OCI-LY7 (cell line): Measurements from ENCODE around the gene WDR5. TPM values are rescaled to one million over a fixed set of nuclear protein-coding genes. Genes with fewer than 3 reads are reported as not detected.

Experiments used
- Bru-seq: library from RNA; stranded (reverse); fragments of 400-500 nt; gene quantifications from one replicate; lab custom pipeline; 2021; lab: Mats Ljungman, UMichigan
- BruChase-seq, 2 experiments: library from RNA; stranded (reverse); fragments of 400-500 nt; gene quantifications; one replicate each; lab custom pipeline; 2021; lab: Mats Ljungman, UMichigan
- BruUV-seq: library from RNA; stranded (reverse); fragments of 400-500 nt; replicated peaks from 2 replicates; lab custom pipeline; 2021; lab: Mats Ljungman, UMichigan
- CTCF ChIA-PET: fragments of 300-600 bp; sonication (Branson Sonifier 250); formaldehyde crosslinking; loops from one replicate; lab custom pipeline; 2022; ENCODE audit warnings: antibody characterized with exemption; ENCODE audit not compliant: unreplicated experiment; lab: Charles Lee
- POLR2A ChIA-PET: fragments of 300-600 bp; sonication (Branson Sonifier 250); formaldehyde crosslinking; loops from one replicate; lab custom pipeline; 2022; ENCODE audit warnings: antibody characterized with exemption; lab: Charles Lee
- DNase-seq: peaks from one replicate; pipeline ENCODE4 v3.0.0-alpha.2; 2015; ENCODE audit warnings: low spot score
- H2AFZ ChIP-seq: fragments of 200-600 bp; sonication (generic), shearing (Covaris generic); 2 replicates; pipeline ENCODE4 v1.6.1; 2014; ENCODE audit warnings: mild to moderate bottlenecking, antibody characterized with exemption, low read length, moderate library complexity
- H3K27ac ChIP-seq: fragments of 200-600 bp; sonication (generic); 2 replicates; pipeline ENCODE4 v1.5.1; 2014; ENCODE audit warnings: mixed run types, low read depth, mild to moderate bottlenecking, moderate library complexity, low read length, inconsistent platforms; ENCODE audit not compliant: poor library complexity, severe bottlenecking
- H3K36me3 ChIP-seq: fragments of 200-600 bp; sonication (generic); 2 replicates; pipeline ENCODE4 v1.6.1; 2014; ENCODE audit warnings: mild to moderate bottlenecking, antibody characterized with exemption, low read length, moderate library complexity, mixed read lengths; ENCODE audit not compliant: insufficient read depth
- H3K4me1 ChIP-seq: fragments of 200-600 bp; sonication (generic); 2 replicates; pipeline ENCODE4 v1.5.1; 2014; ENCODE audit warnings: mild to moderate bottlenecking, low read length; ENCODE audit not compliant: insufficient read depth, poor library complexity, severe bottlenecking
- H3K4me2 ChIP-seq: fragments of 200-600 bp; sonication (generic); 2 replicates; pipeline ENCODE4 v1.6.1; 2014; ENCODE audit warnings: mild to moderate bottlenecking, low read length
- H3K4me3 ChIP-seq: fragments of 200-600 bp; sonication (generic); 2 replicates; pipeline ENCODE4 v1.5.1; 2014; ENCODE audit warnings: mild to moderate bottlenecking, low read depth, low read length; ENCODE audit not compliant: poor library complexity, severe bottlenecking
- H3K79me2 ChIP-seq: fragments of 200-600 bp; sonication (generic); 2 replicates; pipeline ENCODE4 v1.6.1; 2016; ENCODE audit warnings: low read depth, mild to moderate bottlenecking, low read length, moderate library complexity, mixed read lengths; ENCODE audit not compliant: insufficient read depth
- H3K9me2 ChIP-seq: fragments of 200-600 bp; sonication (generic); 2 replicates; pipeline ENCODE4 v1.6.1; 2016; ENCODE audit warnings: mild to moderate bottlenecking, low read length, mixed read lengths; ENCODE audit not compliant: insufficient read depth
- H3K9me3 ChIP-seq: fragments of 200-600 bp; sonication (generic); 2 replicates; pipeline ENCODE4 v1.6.1; 2014; ENCODE audit warnings: mild to moderate bottlenecking, mixed run types, low read length, mixed read lengths
- H4K20me1 ChIP-seq: fragments of 200-600 bp; sonication (generic); 2 replicates; pipeline ENCODE4 v1.6.1; 2014; ENCODE audit warnings: mild to moderate bottlenecking, antibody characterized with exemption, low read length, moderate library complexity, mixed read lengths; ENCODE audit not compliant: insufficient read depth
- EZH2phosphoT487 ChIP-seq: fragments of 200-600 bp; sonication (generic); IDR thresholded peaks from 2 replicates; pipeline ENCODE4 v1.6.1; 2018; ENCODE audit warnings: low read depth, borderline replicate concordance, mild to moderate bottlenecking, mixed run types, antibody characterized with exemption, low read length, moderate library complexity, mixed read lengths
- intact Hi-C: fragments of 100-400 bp; cut with micrococcal nuclease; formaldehyde crosslinking; loops from one replicate; pipeline ENCODE4 v1.10.0; 2022; ENCODE audit not compliant: unreplicated experiment
- long read RNA-seq: library from polyadenylated mRNA; stranded (forward); transcript quantifications from one replicate; pipeline ENCODE4 v2.0.0, GENCODE V29; 2022
- total RNA-seq, 2 experiments: library from RNA; depleted of rRNA in 1 of 2; stranded (reverse); fragments of >200 nt in 1 of 2; shearing (Covaris generic) in 1 of 2; gene quantifications; 2 replicates each; pipeline ENCODE4 v1.2.3, GENCODE V29; 2014 to 2022
- TF ChIP-seq, protein P1 (sequence below): fragments of 200-600 bp; sonication (generic); conservative IDR thresholded peaks from 2 replicates; pipeline ENCODE4 v1.5.1; 2014; ENCODE audit warnings: mild to moderate bottlenecking, antibody characterized with exemption, low read length, moderate library complexity, mixed read lengths

WDR5 gene
- total RNA-seq (2014; rRNA removed; shearing (Covaris generic)) (27.5 and 32.5 TPM in 2 replicates), total RNA-seq (2022) (44.6 and 46.3 TPM in 2 replicates), Bru-seq, nascent RNA (percentile 72 among the genes with signal in this experiment), BruChase-seq, experiment 1, labeled RNA remaining after a 6-hour chase (percentile 85 among the genes with signal in this experiment), BruChase-seq, experiment 2, labeled RNA remaining after a 2-hour chase (percentile 87 among the genes with signal in this experiment)
- long read RNA-seq, transcript WDR5-201 (14 exons, 3,151 nt) = major isoform, 24 of 37 reads
- long read RNA-seq, partial matches to known transcripts = 2 of 37 reads
- long read RNA-seq, other reads (novel, unspliced or antisense) = 11 of 37 reads

DNA sequence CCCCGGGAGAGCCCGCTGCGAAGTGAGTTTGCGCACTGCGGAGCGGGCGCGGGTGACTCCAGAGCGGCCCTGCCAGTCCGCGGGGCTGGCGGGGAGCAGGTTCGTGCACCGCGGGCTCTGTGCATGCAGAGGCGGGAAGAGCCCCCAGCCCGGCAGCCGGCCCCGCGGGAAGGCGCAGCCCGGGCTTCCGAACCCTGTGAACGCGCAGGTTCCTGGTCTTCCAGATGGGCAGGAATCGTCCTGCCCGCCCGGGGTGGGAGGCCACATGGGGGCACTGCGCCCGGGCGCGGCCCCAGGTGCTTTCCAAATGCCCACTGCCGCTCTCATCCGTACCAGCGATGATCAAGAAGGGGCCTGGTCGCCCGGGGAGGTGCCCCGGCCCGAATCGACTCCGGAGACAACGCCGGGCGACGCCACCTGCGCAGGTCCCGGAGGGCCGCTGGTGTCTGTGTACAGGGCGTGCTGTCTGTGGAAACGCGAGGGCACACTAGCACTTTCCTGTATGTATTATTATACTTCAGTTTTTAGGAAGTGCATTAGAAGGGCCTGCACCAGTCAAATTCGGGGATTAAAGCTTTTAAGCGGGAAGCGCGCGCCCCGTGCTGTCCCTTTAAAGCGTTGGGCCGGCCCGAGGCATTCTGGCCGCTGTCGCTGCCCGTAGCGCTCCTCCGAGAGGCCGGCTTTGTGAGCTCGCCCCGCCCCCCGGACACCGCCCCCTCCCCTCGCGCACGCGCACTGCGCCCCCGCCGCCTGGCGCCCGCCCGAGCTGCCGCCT lies at the start of gene WDR5:
TSS of gene WDR5 (plus strand) at position 740 of the 775 bp plus-strand sequence. CDS start 3,796 bp downstream, outside the sequence.
- intact Hi-C loops = loop anchor here (1.0 to 5.0 kb wide), 3 partner anchors 29 to 108 kb away; partner anchors contain the start of genes BRD3, BRD3OS and RNU6ATAC
- POLR2A ChIA-PET = interaction anchor here (0.6 to 1.3 kb wide), 3 partner anchors 29 to 1093 kb away, joined by 3 to 5 read pairs (median 3); partner anchors contain the start of gene RNU6ATAC
- BruUV-seq = no TSS peak

DNA sequence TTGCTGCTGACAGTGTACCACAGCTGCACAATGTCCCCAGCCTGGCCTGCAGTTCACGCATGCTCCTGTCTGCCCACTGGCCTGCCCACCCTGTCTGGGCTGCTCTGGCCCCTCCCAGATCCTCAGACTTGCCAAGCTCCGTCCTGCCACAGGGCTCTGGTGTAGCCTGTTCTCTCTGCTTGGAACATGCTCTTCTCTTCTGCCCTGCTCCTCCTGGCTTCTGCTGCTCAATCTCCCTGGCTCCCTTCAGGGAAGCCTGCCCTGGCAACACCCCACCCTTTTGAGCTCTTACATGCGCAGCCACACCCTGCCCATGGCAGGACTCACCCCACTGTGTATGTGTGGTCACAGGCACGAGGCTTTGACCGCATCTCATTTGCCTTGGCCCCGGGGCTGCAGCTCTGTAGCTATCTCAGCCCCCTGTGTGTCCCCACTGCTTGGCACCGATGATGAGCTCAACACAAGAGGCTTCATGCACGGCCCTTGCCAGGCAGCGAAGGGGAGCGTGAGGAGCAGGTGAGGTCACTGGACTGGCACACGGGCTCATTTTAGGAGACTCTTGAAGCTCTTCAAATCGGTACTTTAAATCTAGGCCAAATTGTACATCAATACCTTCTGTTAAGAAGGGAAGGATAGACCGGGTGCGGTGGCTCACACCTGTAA lies 47.7 kb upstream of the WDR5 start:
- H3K9me2 ChIP-seq = no peaks in the 10 kb centered on the region
- no peak for DNase-seq
- intact Hi-C loops = no loop called here
- H4K20me1 ChIP-seq = no peaks in the 10 kb centered on the region
- CTCF ChIA-PET = no interaction called here
- H3K4me2 ChIP-seq = no peak overlapping the region
- no peaks in the 10 kb centered on the region for H3K4me1 ChIP-seq
- no TSS peak for BruUV-seq
- H3K9me3 ChIP-seq = no peaks in the 10 kb centered on the region
- no peak overlapping the region for H2AFZ ChIP-seq
- TF ChIP-seq EZH2phosphoT487 = no peak
- TF ChIP-seq, protein P1, sequence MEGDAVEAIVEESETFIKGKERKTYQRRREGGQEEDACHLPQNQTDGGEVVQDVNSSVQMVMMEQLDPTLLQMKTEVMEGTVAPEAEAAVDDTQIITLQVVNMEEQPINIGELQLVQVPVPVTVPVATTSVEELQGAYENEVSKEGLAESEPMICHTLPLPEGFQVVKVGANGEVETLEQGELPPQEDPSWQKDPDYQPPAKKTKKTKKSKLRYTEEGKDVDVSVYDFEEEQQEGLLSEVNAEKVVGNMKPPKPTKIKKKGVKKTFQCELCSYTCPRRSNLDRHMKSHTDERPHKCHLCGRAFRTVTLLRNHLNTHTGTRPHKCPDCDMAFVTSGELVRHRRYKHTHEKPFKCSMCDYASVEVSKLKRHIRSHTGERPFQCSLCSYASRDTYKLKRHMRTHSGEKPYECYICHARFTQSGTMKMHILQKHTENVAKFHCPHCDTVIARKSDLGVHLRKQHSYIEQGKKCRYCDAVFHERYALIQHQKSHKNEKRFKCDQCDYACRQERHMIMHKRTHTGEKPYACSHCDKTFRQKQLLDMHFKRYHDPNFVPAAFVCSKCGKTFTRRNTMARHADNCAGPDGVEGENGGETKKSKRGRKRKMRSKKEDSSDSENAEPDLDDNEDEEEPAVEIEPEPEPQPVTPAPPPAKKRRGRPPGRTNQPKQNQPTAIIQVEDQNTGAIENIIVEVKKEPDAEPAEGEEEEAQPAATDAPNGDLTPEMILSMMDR = no peak
- H3K79me2 ChIP-seq = no peaks in the 10 kb centered on the region
- no peaks in the 10 kb centered on the region for H3K36me3 ChIP-seq
- H3K4me3 ChIP-seq = no peak overlapping the region
- POLR2A ChIA-PET = interaction anchor here (0.6 kb wide), 1 partner anchor 111 kb away, joined by 4 read pairs; no protein-coding TSS in a partner anchor
- H3K27ac ChIP-seq = no peak overlapping the region

More for the DNA sequence above, at the start of gene WDR5:
- TF ChIP-seq, protein P1 = peak; percentile 52
- TF ChIP-seq EZH2phosphoT487 = no peak
- H3K9me3 ChIP-seq = no peaks in the 10 kb centered on the region
- H3K4me2 ChIP-seq = peak within 1 kb of the TSS; percentile 88
- H3K4me3 ChIP-seq = peak within 1 kb of the TSS; percentile 100
- peaks cover 48% of the 10 kb centered on the region for H3K79me2 ChIP-seq
- peaks cover 31% of the 10 kb centered on the region for H3K36me3 ChIP-seq
- peaks cover 33% of the 10 kb centered on the region for H3K4me1 ChIP-seq
- CTCF ChIA-PET = interaction anchor here (0.6 kb wide), 1 partner anchor 75 kb away, joined by 4 read pairs; no protein-coding TSS in a partner anchor
- H3K9me2 ChIP-seq = no peaks in the 10 kb centered on the region
- DNase-seq = peak; percentile 94
- H4K20me1 ChIP-seq = peaks cover 27% of the 10 kb centered on the region; the same call in 1 of the 2 replicates
- peak within 1 kb of the TSS; percentile 84 for H2AFZ ChIP-seq
- H3K27ac ChIP-seq = peak within 1 kb of the TSS; percentile 82
